Thymus (tissue), 11 donors: ENCODE measurements around the gene DMBX1. TPM values are rescaled to one million over a fixed set of nuclear protein-coding genes. Genes with fewer than 3 reads are reported as not detected.

ENCODE experiments used
- DNase-seq, 9 donors: peaks; one replicate each; pipeline ENCODE4 v3.0.0-alpha.2; 2013; ENCODE audit warnings: low spot score in 9 of 9, low read depth in 6 of 9, missing footprints in 1 of 9
- H3K27ac ChIP-seq, 2 donors: one replicate each; pipeline ENCODE4 v1.5.1; 2013; ENCODE audit warnings: control low read depth in 1 of 2, low read depth in 1 of 2, low read length in 1 of 2, mild to moderate bottlenecking in 1 of 2, moderate library complexity in 1 of 2
- H3K27me3 ChIP-seq, 2 donors: one replicate each; pipeline ENCODE4 v1.5.1; 2013; ENCODE audit warnings: low read length in 1 of 2; ENCODE audit not compliant: control insufficient read depth in 2 of 2, insufficient read depth in 1 of 2
- H3K36me3 ChIP-seq, 2 donors: one replicate each; pipeline ENCODE4 v1.5.1; 2013; ENCODE audit warnings: low read length in 1 of 2, mild to moderate bottlenecking in 1 of 2, moderate library complexity in 1 of 2; ENCODE audit not compliant: control insufficient read depth in 2 of 2, insufficient read depth in 2 of 2
- H3K4me1 ChIP-seq, 2 donors: one replicate each; pipeline ENCODE4 v1.5.1; 2013; ENCODE audit warnings: low read length in 2 of 2; ENCODE audit not compliant: control insufficient read depth in 2 of 2, insufficient read depth in 2 of 2
- H3K4me3 ChIP-seq, 2 donors: one replicate each; pipeline ENCODE4 v1.5.1; 2013; ENCODE audit warnings: low read length in 2 of 2, control low read depth in 1 of 2, mild to moderate bottlenecking in 1 of 2
- H3K9me3 ChIP-seq, 2 donors: one replicate each; pipeline ENCODE4 v1.5.1; 2013; ENCODE audit warnings: low read length in 1 of 2, mild to moderate bottlenecking in 1 of 2; ENCODE audit not compliant: control insufficient read depth in 2 of 2, insufficient read depth in 1 of 2
- WGBS: extraction: QIAGEN DNeasy Blood & Tissue Kit; methylation state at CpG from one replicate; pipeline ENCODE4 v1.1.7; 2013; 5-methylcytosine and 5-hydroxymethylcytosine counted together
- polyA plus RNA-seq: library from polyadenylated mRNA; stranded (reverse); fragments of 200-250 nt; gene quantifications from one replicate; pipeline ENCODE4 v1.2.3, GENCODE V29; 2013
- total RNA-seq: library from RNA; stranded (reverse); fragments of 120-200 nt; gene quantifications from one replicate; pipeline ENCODE4 v1.2.4, GENCODE V29; 2013
- donor health status: healthy.

The DMBX1 gene
- total and polyA plus RNA-seq, 2 donors, result 0.05 to 0.21 TPM

GRCh38 chr1:46537651-46538050, 48.0 kb downstream of the DMBX1 start:
- H3K27me3 ChIP-seq, result peaks cover 36 to 92% of the 10 kb centered on the region in 2 donors
- peaks cover 0 to 3% of the 10 kb centered on the region in 2 donors for H3K4me1 ChIP-seq
- no peak overlapping the region for H3K27ac ChIP-seq
- H3K4me3 ChIP-seq, result no peak overlapping the region
- H3K9me3 ChIP-seq, result peaks cover 0 to 1% of the 10 kb centered on the region in 2 donors
- no peak for DNase-seq
- H3K36me3 ChIP-seq, result no peaks in the 10 kb centered on the region
- WGBS, result 79% methylated on average over 2 of the region's 2 CpGs

- no peak overlapping the region for H3K4me3 ChIP-seq
- H3K27ac ChIP-seq, result no peak overlapping the region
- DNase-seq, result no peak
- H3K36me3 ChIP-seq, result no peaks in the 10 kb centered on the region
- peaks cover 0 to 1% of the 10 kb centered on the region in 2 donors for H3K9me3 ChIP-seq
- 85% methylated on average over 2 of the region's 2 CpGs for WGBS
- peaks cover 0 to 3% of the 10 kb centered on the region in 2 donors for H3K4me1 ChIP-seq
- peaks cover 36 to 94% of the 10 kb centered on the region in 2 donors for H3K27me3 ChIP-seq
These were observed 48.5 kb downstream of the DMBX1 start for GRCh38 chr1:46538147-46538546.

Other genes starting within 250 kb of the DMBX1 start
- 9.2 TPM for gene RAD54L, start 242.1 kb upstream of the DMBX1 start, total RNA-seq
- 2.6 TPM for gene RAD54L, start 242.1 kb upstream of the DMBX1 start, polyA plus RNA-seq
- gene LRRC41, start 186.2 kb upstream of the DMBX1 start, total RNA-seq, result 32.8 TPM
- gene LRRC41, start 186.2 kb upstream of the DMBX1 start, polyA plus RNA-seq, result 24.1 TPM
- gene UQCRH, start 186.1 kb upstream of the DMBX1 start, total RNA-seq, result 420 TPM
- gene UQCRH, start 186.1 kb upstream of the DMBX1 start, polyA plus RNA-seq, result 507 TPM
- 9.9 TPM for gene NSUN4, start 149.0 kb upstream of the DMBX1 start, total RNA-seq
- gene NSUN4, start 149.0 kb upstream of the DMBX1 start, polyA plus RNA-seq, result 10.0 TPM
- gene FAAH, start 95.5 kb upstream of the DMBX1 start, total RNA-seq, result 10.9 TPM
- 33.7 TPM for gene FAAH, start 95.5 kb upstream of the DMBX1 start, polyA plus RNA-seq
- not detected for gene KNCN, start 61.8 kb downstream of the DMBX1 start, total RNA-seq
- 0.05 TPM for gene KNCN, start 61.8 kb downstream of the DMBX1 start, polyA plus RNA-seq
- 20.1 TPM for gene MKNK1, start 114.4 kb downstream of the DMBX1 start, total RNA-seq
- gene MKNK1, start 114.4 kb downstream of the DMBX1 start, polyA plus RNA-seq, result 62.2 TPM
- 7.5 TPM for gene MOB3C, start 127.0 kb downstream of the DMBX1 start, total RNA-seq
- gene MOB3C, start 127.0 kb downstream of the DMBX1 start, polyA plus RNA-seq, result 16.2 TPM
- 53.4 TPM for gene ATPAF1, start 178.5 kb downstream of the DMBX1 start, total RNA-seq
- gene ATPAF1, start 178.5 kb downstream of the DMBX1 start, polyA plus RNA-seq, result 34.6 TPM
- gene TEX38, start 182.0 kb downstream of the DMBX1 start, total RNA-seq, result not detected
- 0.14 TPM for gene TEX38, start 182.0 kb downstream of the DMBX1 start, polyA plus RNA-seq
- gene EFCAB14, start 229.3 kb downstream of the DMBX1 start, total RNA-seq, result 63.6 TPM
- gene EFCAB14, start 229.3 kb downstream of the DMBX1 start, polyA plus RNA-seq, result 30.6 TPM